NCI-H524 (cell line): ENCODE results near the gene HNRNPM.

ENCODE experiments used
- DNase-seq, 2 experiments: peaks; one replicate each; lab custom pipeline; 2025; lab: John Stamatoyannopoulos, UW

Gene HNRNPM

DNA sequence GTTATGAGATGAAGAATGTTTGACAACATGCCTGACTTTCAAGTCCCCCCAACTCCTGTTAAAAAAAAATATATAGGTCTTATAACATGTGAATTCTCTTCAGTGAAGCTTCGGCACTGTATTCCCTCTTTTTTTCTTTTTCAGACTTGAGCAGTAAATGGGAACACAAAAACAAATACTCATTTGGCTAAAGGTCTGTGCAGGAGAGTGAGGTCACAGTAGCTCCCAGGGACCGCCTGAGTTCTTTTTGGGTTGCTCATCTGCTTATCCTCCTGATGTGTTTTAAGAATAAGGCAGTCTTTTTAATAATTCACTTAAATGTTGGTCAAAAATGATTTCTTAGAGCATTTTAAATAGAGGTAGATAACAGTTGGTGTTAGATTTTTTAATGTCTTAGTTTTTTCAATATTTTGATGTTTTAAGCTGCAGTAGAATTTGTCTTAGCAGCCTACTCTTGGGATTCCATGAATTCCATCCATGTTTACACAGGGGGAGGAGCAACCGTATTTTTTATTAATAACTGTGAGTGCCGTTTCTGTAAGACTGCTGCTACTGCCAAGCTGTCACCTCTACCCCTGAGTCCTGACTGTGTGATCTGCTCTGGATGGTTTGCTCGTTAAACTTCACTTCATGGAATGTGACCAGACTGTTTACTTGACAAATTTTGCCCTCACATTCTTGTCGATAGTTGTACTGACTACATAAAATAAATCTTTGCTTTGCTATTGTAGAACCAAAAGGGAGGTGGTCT lies 14.9 kb downstream of the HNRNPM start:
- DNase-seq = no peak

DNA sequence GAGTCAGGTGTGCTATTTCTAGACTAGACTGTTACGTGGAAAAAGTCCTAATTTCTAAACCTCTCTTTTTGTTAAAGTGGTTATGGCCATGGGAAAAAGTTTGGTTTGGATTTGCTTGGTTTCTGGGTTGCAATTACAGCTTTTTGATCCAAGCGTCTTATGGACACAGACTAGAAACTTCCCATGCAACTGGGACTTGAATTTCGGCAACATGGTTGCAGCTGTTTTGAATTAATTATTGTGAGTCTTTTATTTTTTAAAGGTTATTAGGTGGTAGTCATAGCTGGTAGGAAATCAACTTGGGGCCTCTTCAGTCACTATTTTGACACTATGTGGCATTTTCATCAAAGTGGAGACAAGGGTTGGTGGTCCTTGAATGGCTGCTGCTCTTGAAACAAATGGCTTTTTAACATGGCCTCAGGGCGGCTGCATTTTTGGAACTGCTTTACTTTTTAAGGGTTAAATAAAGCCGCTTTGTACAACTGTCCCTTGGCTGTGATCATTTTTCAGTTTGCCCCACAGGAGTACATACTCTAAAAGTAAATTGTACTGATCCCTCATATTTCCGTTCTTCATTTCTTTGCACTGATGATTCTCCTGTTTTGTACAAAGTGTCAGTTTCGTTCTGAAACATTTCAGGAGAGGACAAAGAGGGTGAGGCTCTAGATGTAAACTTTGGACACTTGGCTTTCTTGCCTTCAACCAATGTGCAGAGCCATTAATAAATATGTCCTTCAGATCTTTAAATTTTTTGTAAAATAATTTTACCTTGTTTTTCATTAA lies 15.9 kb downstream of the HNRNPM start:
- DNase-seq = no peak

DNA sequence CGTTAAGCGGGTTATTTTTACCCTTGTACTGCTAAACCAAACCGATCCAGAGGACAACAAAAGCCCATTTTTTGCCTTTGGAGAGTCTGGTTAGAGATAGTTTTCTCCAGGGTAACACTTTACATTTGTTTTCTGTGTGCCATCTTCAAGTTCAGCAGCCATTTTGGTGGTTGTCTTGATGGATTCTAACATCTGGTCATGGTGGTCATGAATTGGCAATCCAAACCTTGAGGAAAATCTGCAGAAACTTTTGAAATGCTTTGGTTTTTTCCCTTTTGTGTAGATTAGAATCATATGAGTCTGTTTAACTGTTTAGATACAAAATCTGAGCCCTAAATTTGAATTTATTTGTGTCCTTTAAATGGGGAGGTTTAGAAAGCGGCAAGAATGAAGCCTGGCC lies 16.6 kb downstream of the HNRNPM start:
- DNase-seq = no peak

DNA sequence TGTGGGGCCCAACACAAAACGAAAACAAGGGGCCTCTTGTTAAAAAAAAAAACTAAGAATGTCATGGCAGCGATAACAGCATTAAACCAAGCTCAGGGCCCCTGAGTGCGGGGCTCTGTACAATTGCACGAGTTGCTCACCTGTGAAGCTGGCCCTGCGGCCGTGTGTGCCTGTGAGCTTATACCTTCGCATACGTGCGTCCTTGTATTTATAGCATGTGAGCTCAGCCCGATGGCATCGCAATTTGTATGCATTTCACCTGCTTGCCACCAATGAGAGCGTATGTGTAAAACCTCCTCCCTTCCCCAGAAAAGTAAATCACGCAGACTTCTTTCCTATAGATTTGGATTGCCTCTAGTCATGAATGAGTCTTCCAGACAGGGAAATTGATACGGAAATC lies 17.1 kb downstream of the HNRNPM start:
- DNase-seq = no peak

DNA sequence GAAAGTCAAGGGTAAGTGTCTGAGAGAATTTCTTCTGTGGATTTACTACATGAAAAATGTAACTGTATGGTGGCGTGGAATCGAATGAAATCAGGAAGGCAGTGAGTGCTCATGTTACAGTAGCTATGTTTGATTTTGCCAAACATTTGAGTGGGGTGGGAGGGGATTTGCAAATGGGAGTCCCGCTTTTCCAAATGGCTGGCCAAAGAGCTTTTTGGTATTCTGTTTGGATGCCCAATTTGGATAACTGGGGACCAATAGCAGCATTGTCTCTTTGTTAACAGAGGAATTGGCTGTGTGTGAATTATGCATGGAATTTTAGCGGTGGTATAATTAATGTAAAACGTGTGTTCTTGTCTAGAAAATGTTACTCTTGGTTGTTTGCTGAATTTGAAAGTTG lies 17.8 kb downstream of the HNRNPM start:
- no peak for DNase-seq

- no peak for DNase-seq
Observed at GRCh38 chr19:8463365-8463764, 18.6 kb downstream of the HNRNPM start.

- DNase-seq = no peak
Observed at GRCh38 chr19:8466018-8466417, 21.2 kb downstream of the HNRNPM start.

DNA sequence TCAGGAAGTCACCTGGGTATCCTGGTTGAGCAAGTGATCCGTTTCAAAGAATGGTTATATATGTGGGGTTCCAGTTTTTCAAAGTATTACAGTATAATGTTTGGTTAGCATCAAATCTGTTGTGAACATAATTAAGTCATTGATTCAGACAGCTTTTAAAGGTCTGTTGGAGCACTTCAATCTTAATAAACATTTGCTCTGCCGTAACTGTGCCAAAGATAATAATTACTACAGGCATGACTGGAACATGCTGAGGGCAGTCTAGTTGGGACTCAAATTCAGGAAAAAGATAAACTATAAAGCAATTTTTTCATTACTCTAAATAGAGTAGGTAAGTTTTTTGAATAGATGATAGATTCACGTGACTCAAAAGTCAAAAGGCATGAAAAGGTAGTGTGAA lies 23.3 kb downstream of the HNRNPM start:
- no peak for DNase-seq

GRCh38 chr19:8468761-8469373 lies 24.1 kb downstream of the HNRNPM start:
- no peak for DNase-seq

- no peak for DNase-seq
Observed at GRCh38 chr19:8469613-8470368, 25.0 kb downstream of the HNRNPM start.

GRCh38 chr19:8473648-8474476 lies 29.1 kb downstream of the HNRNPM start:
- no peak for DNase-seq

- DNase-seq = no peak
Observed at GRCh38 chr19:8475005-8475404, 30.2 kb downstream of the HNRNPM start.

- no peak for DNase-seq
Observed at GRCh38 chr19:8476524-8476923, 31.7 kb downstream of the HNRNPM start.

DNA sequence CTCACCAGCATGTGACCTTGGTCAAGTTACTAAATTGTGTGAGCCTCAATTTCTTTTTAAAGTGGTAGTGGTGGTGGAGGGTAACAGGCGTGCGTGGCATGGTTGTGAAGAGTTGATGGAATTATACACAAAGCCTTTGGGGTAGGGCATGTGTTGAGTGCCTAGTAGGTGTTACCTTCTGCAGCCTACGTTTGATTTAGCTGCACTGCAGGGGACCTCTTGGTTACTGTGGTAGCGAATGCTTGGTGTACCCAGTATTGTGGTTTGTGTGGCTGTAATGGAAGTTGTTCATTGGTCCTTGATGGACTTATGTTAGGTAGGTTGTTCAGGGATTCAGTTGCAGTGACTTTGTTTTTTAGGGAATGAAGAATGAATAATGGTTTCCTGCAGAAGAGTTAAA lies 33.1 kb downstream of the HNRNPM start:
- no peak for DNase-seq

- no peak for DNase-seq
Observed at GRCh38 chr19:8478598-8478997, 33.8 kb downstream of the HNRNPM start.

- no peak for DNase-seq
Observed at GRCh38 chr19:8481201-8481600, 36.4 kb downstream of the HNRNPM start.

DNA sequence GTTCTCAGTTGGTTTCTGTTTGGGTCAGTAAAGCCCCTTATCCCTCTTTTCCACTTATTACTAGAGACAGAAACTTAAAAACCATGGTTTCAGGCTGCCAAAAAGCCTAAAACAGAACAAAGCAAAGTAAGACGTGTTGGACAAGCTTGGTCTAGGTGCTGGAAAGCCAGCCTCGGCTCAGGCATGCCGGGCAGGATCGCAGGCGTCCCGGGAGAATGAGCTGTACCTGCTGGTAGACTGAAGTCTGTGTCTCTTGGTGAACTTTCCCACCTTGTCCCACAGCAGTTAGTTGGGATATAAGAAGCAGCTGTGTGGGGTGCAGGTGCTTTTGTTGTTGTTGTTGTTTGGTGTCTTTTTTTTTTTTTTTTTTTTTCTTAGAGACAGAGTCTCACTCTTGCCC lies 36.8 kb downstream of the HNRNPM start:
- DNase-seq = no peak

DNA sequence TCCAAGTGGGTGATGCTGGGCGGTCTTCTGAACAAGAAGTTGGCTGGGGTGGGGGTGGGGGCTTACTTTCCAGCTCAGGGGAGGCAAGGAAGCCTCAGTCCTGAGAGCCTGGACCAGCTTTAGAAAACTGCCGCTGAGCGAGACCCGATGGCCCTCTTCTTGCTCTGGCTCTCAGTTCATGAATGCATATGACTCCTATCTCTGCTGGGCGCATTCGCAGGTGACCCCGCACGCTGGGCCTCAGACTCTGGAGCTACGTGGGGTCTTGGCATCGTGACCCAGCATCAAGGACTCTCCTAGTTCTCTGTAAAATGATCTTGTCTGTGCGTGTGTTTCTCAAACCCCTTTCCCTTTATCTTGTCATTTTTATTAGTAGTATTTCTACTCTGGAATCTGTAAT lies 37.9 kb downstream of the HNRNPM start:
- DNase-seq = no peak

- DNase-seq = no peak
Observed at GRCh38 chr19:8483165-8483564, 38.4 kb downstream of the HNRNPM start.

- no peak for DNase-seq
Observed at GRCh38 chr19:8484331-8484894, 39.6 kb downstream of the HNRNPM start.
